Measurements from ENCODE around the gene PNMA8A. TPM values are rescaled to one million over a fixed set of nuclear protein-coding genes. Genes with fewer than 3 reads are reported as not detected.

The PNMA8A gene
- polyA plus RNA-seq, 1 donor from 2014 or later, result 234 TPM

- Histone ChIP-seq H3K9me3 (ENCODE audit: low read length) (no peaks in the 10 kb centered on the region), H4K20me1 (ENCODE audit: insufficient read depth) (no peaks in the 10 kb centered on the region), H3F3A (ENCODE audit: insufficient read depth, low read length, poor library complexity, severe bottlenecking) (peaks cover 4% of the 10 kb centered on the region), H3K36me3 (ENCODE audit: insufficient read depth, low read length) (no peaks in the 10 kb centered on the region), H3K9me2 (ENCODE audit: insufficient read depth, low read length) (no peaks in the 10 kb centered on the region), H3K4me3 (ENCODE audit: low read length) (no peak overlapping the region), H3K9ac (ENCODE audit: low read length) (peak overlapping the region; percentile 11), H3K4me2 (ENCODE audit: low read length) (no peak overlapping the region), H2AFZ (ENCODE audit: low read depth, low read length) (no peak overlapping the region), H3K27me3 (ENCODE audit: insufficient read depth, low read depth, low read length) (no peaks in the 10 kb centered on the region), H3K79me2 (replicated peaks; ENCODE audit: insufficient read depth, low read length) (no peaks in the 10 kb centered on the region), H3K27ac (ENCODE audit: low read length) (peak overlapping the region; percentile 99)
- TF ChIP-seq TAF1 (IDR thresholded peaks at IDR 0.05; ENCODE audit: low read depth) (no peak), REST (IDR thresholded peaks at IDR 0.05; ENCODE audit: borderline replicate concordance) (no peak), EP300 (conservative IDR thresholded peaks at IDR 0.05; ENCODE audit: poor library complexity, severe bottlenecking) (no peak), RAD21 (conservative IDR thresholded peaks at IDR 0.05) (no peak), MXI1 (conservative IDR thresholded peaks at IDR 0.05; ENCODE audit: poor library complexity, severe bottlenecking) (no peak), SMC3 (conservative IDR thresholded peaks at IDR 0.05; ENCODE audit: poor library complexity) (no peak), EZH2 (IDR thresholded peaks at IDR 0.05; ENCODE audit: borderline replicate concordance, insufficient read depth, low read length, poor library complexity, severe bottlenecking) (no peak), POLR2AphosphoS5 (IDR thresholded peaks at IDR 0.05) (no peak)
- TF ChIP-seq, protein P1, sequence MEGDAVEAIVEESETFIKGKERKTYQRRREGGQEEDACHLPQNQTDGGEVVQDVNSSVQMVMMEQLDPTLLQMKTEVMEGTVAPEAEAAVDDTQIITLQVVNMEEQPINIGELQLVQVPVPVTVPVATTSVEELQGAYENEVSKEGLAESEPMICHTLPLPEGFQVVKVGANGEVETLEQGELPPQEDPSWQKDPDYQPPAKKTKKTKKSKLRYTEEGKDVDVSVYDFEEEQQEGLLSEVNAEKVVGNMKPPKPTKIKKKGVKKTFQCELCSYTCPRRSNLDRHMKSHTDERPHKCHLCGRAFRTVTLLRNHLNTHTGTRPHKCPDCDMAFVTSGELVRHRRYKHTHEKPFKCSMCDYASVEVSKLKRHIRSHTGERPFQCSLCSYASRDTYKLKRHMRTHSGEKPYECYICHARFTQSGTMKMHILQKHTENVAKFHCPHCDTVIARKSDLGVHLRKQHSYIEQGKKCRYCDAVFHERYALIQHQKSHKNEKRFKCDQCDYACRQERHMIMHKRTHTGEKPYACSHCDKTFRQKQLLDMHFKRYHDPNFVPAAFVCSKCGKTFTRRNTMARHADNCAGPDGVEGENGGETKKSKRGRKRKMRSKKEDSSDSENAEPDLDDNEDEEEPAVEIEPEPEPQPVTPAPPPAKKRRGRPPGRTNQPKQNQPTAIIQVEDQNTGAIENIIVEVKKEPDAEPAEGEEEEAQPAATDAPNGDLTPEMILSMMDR (IDR thresholded peaks at IDR 0.05; ENCODE audit: poor library complexity, severe bottlenecking), result no peak
Measured at GRCh38 chr19:46481947-46482346, 10.6 kb upstream of the PNMA8A start.

- Histone ChIP-seq H3K79me2 (replicated peaks; ENCODE audit: insufficient read depth, low read length) (no peaks in the 10 kb centered on the region), H4K20me1 (ENCODE audit: insufficient read depth) (no peaks in the 10 kb centered on the region), H3K27me3 (ENCODE audit: insufficient read depth, low read depth, low read length) (no peaks in the 10 kb centered on the region), H3K36me3 (ENCODE audit: insufficient read depth, low read length) (no peaks in the 10 kb centered on the region), H2AFZ (ENCODE audit: low read depth, low read length) (no peak overlapping the region), H3F3A (ENCODE audit: insufficient read depth, low read length, poor library complexity, severe bottlenecking) (peaks cover 4% of the 10 kb centered on the region), H3K4me3 (ENCODE audit: low read length) (no peak overlapping the region), H3K9me3 (ENCODE audit: low read length) (no peaks in the 10 kb centered on the region), H3K9ac (ENCODE audit: low read length) (peak overlapping the region; percentile 54), H3K27ac (ENCODE audit: low read length) (peak overlapping the region; percentile 99), H3K4me2 (ENCODE audit: low read length) (peak overlapping the region; percentile 25), H3K9me2 (ENCODE audit: insufficient read depth, low read length) (no peaks in the 10 kb centered on the region)
- TF ChIP-seq EP300 (conservative IDR thresholded peaks at IDR 0.05; ENCODE audit: poor library complexity, severe bottlenecking) (no peak), POLR2AphosphoS5 (IDR thresholded peaks at IDR 0.05) (no peak), REST (IDR thresholded peaks at IDR 0.05; ENCODE audit: borderline replicate concordance) (no peak), EZH2 (IDR thresholded peaks at IDR 0.05; ENCODE audit: borderline replicate concordance, insufficient read depth, low read length, poor library complexity, severe bottlenecking) (no peak), TAF1 (IDR thresholded peaks at IDR 0.05; ENCODE audit: low read depth) (no peak), SMC3 (conservative IDR thresholded peaks at IDR 0.05; ENCODE audit: poor library complexity) (no peak)
Measured at GRCh38 chr19:46481223-46481848, 10.0 kb upstream of the PNMA8A start.

All from neural cell (in vitro differentiated cells).